Subcutaneous abdominal adipose tissue (tissue), 5 donors: ENCODE data around the gene KRT84.
A peak's percentile ranks its signal among the peaks of the same experiment; 100 is the strongest.

Experiments
- H3K27ac ChIP-seq: one replicate; pipeline ENCODE4 v1.7.0; 2013; ENCODE audit warnings: low read depth, mild to moderate bottlenecking, inconsistent platforms, low read length, moderate library complexity
- H3K27me3 ChIP-seq, 5 donors: one replicate each; pipeline ENCODE4 v1.7.0; 2013; ENCODE audit warnings: low read length in 5 of 5, inconsistent platforms in 1 of 5; ENCODE audit not compliant: control insufficient read depth in 5 of 5, insufficient read depth in 4 of 5
- H3K36me3 ChIP-seq, 5 donors: one replicate each; pipeline ENCODE4 v1.7.0; 2013; ENCODE audit warnings: low read length in 5 of 5; ENCODE audit not compliant: control insufficient read depth in 5 of 5, insufficient read depth in 5 of 5
- H3K4me1 ChIP-seq, 5 donors: one replicate each; pipeline ENCODE4 v1.7.0; 2013; ENCODE audit warnings: low read length in 5 of 5, mild to moderate bottlenecking in 3 of 5, moderate library complexity in 1 of 5; ENCODE audit not compliant: control insufficient read depth in 5 of 5, insufficient read depth in 5 of 5
- H3K4me3 ChIP-seq, 5 donors: one replicate each; pipeline ENCODE4 v1.7.0; 2013; ENCODE audit warnings: low read length in 5 of 5, low read depth in 1 of 5
- H3K9ac ChIP-seq, 5 donors: one replicate each; pipeline ENCODE4 v1.7.0; 2013; ENCODE audit warnings: low read length in 5 of 5, mild to moderate bottlenecking in 4 of 5, moderate library complexity in 3 of 5
- H3K9me3 ChIP-seq, 5 donors: one replicate each; pipeline ENCODE4 v1.7.0; 2013; ENCODE audit warnings: low read length in 5 of 5; ENCODE audit not compliant: control insufficient read depth in 5 of 5
- donor health status: healthy.
- donor health status: healthy.
- donor health status: healthy.
- donor health status: healthy.
- donor health status: healthy.

Gene KRT84

DNA sequence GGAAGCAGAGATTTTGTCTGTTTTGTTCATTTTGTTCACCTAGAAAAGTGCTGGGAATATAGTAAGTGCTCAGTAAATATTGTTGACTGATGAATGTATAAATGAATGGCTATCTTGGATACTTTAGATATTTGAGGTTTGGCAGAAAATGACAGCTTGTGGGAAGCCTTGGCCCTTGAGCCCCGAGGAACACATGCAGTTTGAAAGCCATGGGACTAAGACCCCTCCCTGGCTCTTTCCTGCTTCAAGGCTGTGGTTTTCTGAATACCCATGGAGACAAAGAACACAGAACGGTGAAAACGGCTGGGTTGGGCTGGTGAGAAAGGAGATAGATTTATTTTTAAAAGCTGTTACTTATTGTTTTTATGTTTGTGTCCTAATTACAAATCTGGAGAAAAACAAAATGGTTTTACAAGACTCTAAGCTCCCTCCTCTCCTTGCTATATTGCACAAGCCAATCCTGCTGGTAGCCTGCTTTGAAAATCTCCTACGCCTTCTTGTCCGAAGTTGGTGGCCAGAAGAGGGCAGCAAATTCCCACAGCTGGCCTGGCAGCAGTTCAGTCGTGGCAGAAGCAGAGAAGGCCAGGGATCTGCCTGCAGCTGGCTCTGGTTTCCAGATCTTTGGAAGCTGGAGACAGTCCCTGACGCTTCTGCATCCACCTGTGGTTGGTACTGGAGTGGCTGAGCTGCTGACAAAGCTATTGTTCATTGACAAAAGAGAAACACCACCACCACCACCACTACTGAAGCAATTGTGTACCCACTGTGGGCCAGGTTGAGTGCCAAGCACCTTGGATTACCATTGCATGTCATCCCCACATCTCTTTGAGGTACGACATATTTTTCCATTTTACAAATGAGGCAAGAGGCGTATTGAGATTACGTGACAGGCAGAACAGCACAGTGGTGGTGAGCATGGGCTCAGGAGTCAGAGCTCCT lies 13.0 kb downstream of the KRT84 start:
- Histone ChIP-seq H3K27ac (no peak overlapping the region), H3K9me3 (no peaks in the 10 kb centered on the region), H3K27me3 (peaks cover 0 to 6% (median under 1%) of the 10 kb centered on the region in 5 donors), H3K36me3 (no peaks in the 10 kb centered on the region), H3K9ac (no peak overlapping the region), H3K4me3 (no peak overlapping the region), H3K4me1 (peaks cover 5 to 18% (median 16%) of the 10 kb centered on the region in 5 donors)

- Histone ChIP-seq H3K4me3 (no peak overlapping the region), H3K9me3 (no peaks in the 10 kb centered on the region), H3K36me3 (no peaks in the 10 kb centered on the region), H3K9ac (no peak overlapping the region), H3K27ac (peak overlapping the region; percentile 26), H3K4me1 (peaks cover 5 to 18% (median 16%) of the 10 kb centered on the region in 5 donors), H3K27me3 (peaks cover 0 to 10% (median 2%) of the 10 kb centered on the region in 5 donors)
Observed at GRCh38 chr12:52371716-52372115, 13.7 kb downstream of the KRT84 start.

- no peaks in the 10 kb centered on the region for H3K36me3 ChIP-seq
- peak overlapping the region; percentile 26 for H3K27ac ChIP-seq
- H3K4me3 ChIP-seq, result peak overlapping the region in 4 of 5 donors; percentile 3 to 36 (median 25)
- H3K9me3 ChIP-seq, result no peaks in the 10 kb centered on the region
- H3K27me3 ChIP-seq, result peaks cover 0 to 12% (median 6%) of the 10 kb centered on the region in 5 donors
- peaks cover 5 to 18% (median 16%) of the 10 kb centered on the region in 5 donors for H3K4me1 ChIP-seq
- no peak overlapping the region for H3K9ac ChIP-seq
Observed at GRCh38 chr12:52370926-52371608, 14.4 kb downstream of the KRT84 start.

DNA sequence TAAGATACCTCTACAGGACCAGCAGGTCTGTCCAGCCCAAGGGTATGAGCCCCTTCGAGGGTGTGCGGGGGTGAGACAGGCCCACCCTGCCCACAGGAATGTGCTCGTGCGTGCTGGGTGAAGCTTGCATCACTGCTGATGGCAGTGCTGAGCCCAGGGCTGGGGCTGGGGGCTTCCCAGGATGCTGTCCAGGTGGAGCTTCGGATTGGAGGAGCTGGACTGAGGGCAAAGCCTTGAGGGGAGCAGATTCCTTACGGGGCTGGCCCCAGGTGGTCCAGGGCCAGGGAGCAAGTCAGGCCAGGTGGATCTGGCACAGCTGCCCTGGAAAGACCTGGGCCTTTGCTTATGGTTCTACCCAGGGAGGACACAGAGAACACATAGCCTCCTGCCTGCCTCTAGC lies 15.6 kb downstream of the KRT84 start:
- H3K4me3 ChIP-seq, result no peak overlapping the region
- peaks cover 5 to 18% (median 16%) of the 10 kb centered on the region in 5 donors for H3K4me1 ChIP-seq
- peaks cover 0 to 12% (median 6%) of the 10 kb centered on the region in 5 donors for H3K27me3 ChIP-seq
- H3K9me3 ChIP-seq, result no peaks in the 10 kb centered on the region
- H3K9ac ChIP-seq, result no peak overlapping the region
- no peak overlapping the region for H3K27ac ChIP-seq
- H3K36me3 ChIP-seq, result no peaks in the 10 kb centered on the region

- Histone ChIP-seq H3K36me3 (no peaks in the 10 kb centered on the region), H3K9ac (no peak overlapping the region), H3K4me1 (peaks cover 5 to 18% (median 16%) of the 10 kb centered on the region in 5 donors), H3K4me3 (no peak overlapping the region), H3K27me3 (peaks cover 0 to 13% (median 6%) of the 10 kb centered on the region in 5 donors), H3K9me3 (no peaks in the 10 kb centered on the region), H3K27ac (no peak overlapping the region)
Observed at GRCh38 chr12:52369211-52369610, 16.2 kb downstream of the KRT84 start.

GRCh38 chr12:52368508-52368907 lies 16.9 kb downstream of the KRT84 start:
- no peak overlapping the region for H3K27ac ChIP-seq
- H3K4me1 ChIP-seq, result peaks cover 5 to 18% (median 16%) of the 10 kb centered on the region in 5 donors
- no peaks in the 10 kb centered on the region for H3K36me3 ChIP-seq
- H3K9me3 ChIP-seq, result no peaks in the 10 kb centered on the region
- H3K27me3 ChIP-seq, result peaks cover 0 to 13% (median 7%) of the 10 kb centered on the region in 5 donors
- no peak overlapping the region for H3K4me3 ChIP-seq
- no peak overlapping the region for H3K9ac ChIP-seq

DNA sequence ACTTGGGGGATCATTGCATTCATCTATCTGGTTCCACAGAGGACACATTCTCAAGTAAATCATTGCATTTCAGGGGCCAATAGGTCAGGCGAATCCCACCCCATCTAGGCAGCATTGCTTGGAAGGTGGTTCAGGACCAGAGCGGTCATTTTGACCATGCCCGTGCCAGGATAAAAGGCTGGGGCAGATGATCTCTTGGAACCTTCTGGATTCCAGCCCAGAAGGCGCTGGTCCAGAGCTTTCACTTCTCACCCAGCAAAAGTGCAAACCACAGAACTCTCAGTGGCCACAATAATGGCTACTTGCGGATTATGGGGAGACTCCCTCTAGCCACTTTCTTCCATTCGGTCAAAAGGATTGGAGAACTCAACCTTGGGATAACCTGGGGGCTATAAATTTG lies 17.6 kb downstream of the KRT84 start:
- H3K9ac ChIP-seq, result no peak overlapping the region
- peaks cover 5 to 18% (median 16%) of the 10 kb centered on the region in 5 donors for H3K4me1 ChIP-seq
- H3K9me3 ChIP-seq, result no peaks in the 10 kb centered on the region
- H3K27ac ChIP-seq, result no peak overlapping the region
- H3K27me3 ChIP-seq, result peaks cover 0 to 13% (median 7%) of the 10 kb centered on the region in 5 donors
- H3K36me3 ChIP-seq, result no peaks in the 10 kb centered on the region
- no peak overlapping the region for H3K4me3 ChIP-seq

GRCh38 chr12:52366738-52367485 lies 18.5 kb downstream of the KRT84 start, which contains the start of gene KRT85:
Gene KRT85, minus strand, starts transcription at chr12:52367481. Its CDS starts 76 bp downstream, at chr12:52367405.
- Histone ChIP-seq H3K36me3 (no peaks in the 10 kb centered on the region), H3K4me1 (peaks cover 5 to 13% (median 11%) of the 10 kb centered on the region in 5 donors), H3K4me3 (no peak within 1 kb of the TSS), H3K27me3 (peaks cover 0 to 13% (median 7%) of the 10 kb centered on the region in 5 donors), H3K9ac (no peak within 1 kb of the TSS), H3K9me3 (no peaks in the 10 kb centered on the region), H3K27ac (no peak within 1 kb of the TSS)

GRCh38 chr12:52364901-52365489 lies 20.5 kb downstream of the KRT84 start:
- no peaks in the 10 kb centered on the region for H3K4me1 ChIP-seq
- H3K4me3 ChIP-seq, result no peak overlapping the region
- H3K9me3 ChIP-seq, result no peaks in the 10 kb centered on the region
- H3K36me3 ChIP-seq, result no peaks in the 10 kb centered on the region
- no peak overlapping the region for H3K27ac ChIP-seq
- peaks cover 0 to 17% (median 7%) of the 10 kb centered on the region in 5 donors for H3K27me3 ChIP-seq
- H3K9ac ChIP-seq, result no peak overlapping the region
